Kidney (tissue), 14 donors: Measurements from ENCODE around the gene RNF186. TPM values are rescaled to one million over a fixed set of nuclear protein-coding genes. Genes with fewer than 3 reads are reported as not detected.
"Not testable (repeated sequence)": the region's sequence is repeated elsewhere in the genome, so short reads cannot be mapped to it uniquely, and the experiment has no call there.

Experiments
- DNase-seq, 5 donors: peaks; one replicate each; pipeline ENCODE4 v3.0.0-alpha.2; 2013 to 2020
- FAIRE-seq: peaks from 2 replicates; lab custom pipeline; 2012; peaks lifted over from hg19 to GRCh38; lab: Jason Lieb, UNC
- H3K27ac ChIP-seq, 2 donors: one replicate each; pipeline ENCODE4 v1.7.0; 2013; ENCODE audit warnings: low read depth in 2 of 2, low read length in 2 of 2, inconsistent platforms in 1 of 2
- H3K27me3 ChIP-seq: one replicate; pipeline ENCODE4 v1.7.1; 2013; ENCODE audit warnings: low read length, inconsistent platforms; ENCODE audit not compliant: control insufficient read depth, insufficient read depth
- H3K36me3 ChIP-seq, 3 donors: one replicate each; pipeline versions ENCODE4 v1.7.0 to v1.7.1; 2013; ENCODE audit warnings: low read length in 3 of 3, control low read depth in 1 of 3, inconsistent platforms in 1 of 3; ENCODE audit not compliant: insufficient read depth in 3 of 3, control insufficient read depth in 2 of 3
- H3K4me1 ChIP-seq, 3 donors: one replicate each; pipeline versions ENCODE4 v1.7.0 to v1.7.1; 2013; ENCODE audit warnings: low read length in 3 of 3, inconsistent platforms in 1 of 3, low read depth in 1 of 3; ENCODE audit not compliant: control insufficient read depth in 2 of 3, insufficient read depth in 2 of 3
- H3K4me3 ChIP-seq, 3 donors: one replicate each; pipeline versions ENCODE4 v1.7.0 to v1.8.1; 2013; ENCODE audit warnings: low read length in 3 of 3, control low read depth in 1 of 3, inconsistent platforms in 1 of 3
- H3K9ac ChIP-seq, 3 donors: one replicate each; pipeline versions ENCODE4 v1.7.0 to v1.7.1; 2013; ENCODE audit warnings: low read length in 3 of 3, control low read depth in 1 of 3, inconsistent platforms in 1 of 3
- H3K9me3 ChIP-seq, 3 donors: one replicate each; pipeline versions ENCODE4 v1.7.0 to v1.7.1; 2013; ENCODE audit warnings: low read length in 3 of 3, control low read depth in 1 of 3, inconsistent platforms in 1 of 3; ENCODE audit not compliant: control insufficient read depth in 2 of 3, insufficient read depth in 1 of 3
- intact Hi-C: fragments of 100-400 bp; cut with DNase I; formaldehyde crosslinking; loops from one replicate; pipeline ENCODE4 v1.11.1; 2022
- polyA plus RNA-seq: library from polyadenylated mRNA; stranded (reverse); fragments of 350-450 nt; fragmentation: Illumina TruSeq; extraction: RNeasy Lipid Tissue Mini Kit (QIAGEN cat#74804); gene quantifications from one replicate; pipeline ENCODE4 v1.2.3, GENCODE V29; 2014; ENCODE audit warnings: low read depth, low replicate concordance; ENCODE audit not compliant: insufficient read depth
- total RNA-seq: library from RNA; stranded (reverse); fragmentation: NEBNext Ultra II Directional; extraction: Animal tissue kit (Norgen Biotek cat#: 25700); gene quantifications from one replicate; pipeline ENCODE4 v1.2.1, GENCODE V29; 2021
- TF ChIP-seq, protein P1 (sequence below): IDR thresholded peaks from 3 replicates; pipeline ENCODE4 v1.5.1; 2012; ENCODE audit warnings: mild to moderate bottlenecking, moderate library complexity, borderline replicate concordance; ENCODE audit not compliant: insufficient read depth; ENCODE audit errors: extremely low read depth
- donor health status: control.
- donor health status: control.
- donor health status: control.
- donor health status: control.
- donor health status: control.
- donor health status: DM: yes; HTN: yes; CAD: no.
- donor health status: Normal renal cell carcinoma (clear cell type).

Gene RNF186
- total and polyA plus RNA-seq, 2 donors from 2014 or later = 2.7 to 111 TPM

DNA sequence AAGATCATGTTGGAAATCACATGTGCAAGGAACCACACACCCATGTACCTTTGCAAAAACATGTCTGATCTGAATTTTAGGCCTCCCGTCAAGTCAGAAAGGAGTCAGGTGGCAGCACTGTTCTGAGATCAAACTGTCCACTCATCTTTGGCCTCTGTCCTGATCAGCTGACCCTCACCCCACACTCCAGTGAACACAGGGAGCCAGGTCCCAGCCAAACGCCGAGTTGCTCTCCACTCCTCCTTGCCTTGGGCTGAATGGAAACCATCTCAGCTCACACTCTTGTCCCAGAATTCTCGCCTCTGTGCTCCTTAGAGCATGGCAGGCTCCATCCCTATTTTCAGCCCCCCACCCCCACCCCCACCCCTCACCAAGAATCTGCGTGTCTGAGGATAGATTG lies 4.6 kb upstream of the RNF186 start:
- no peak for FAIRE-seq

DNA sequence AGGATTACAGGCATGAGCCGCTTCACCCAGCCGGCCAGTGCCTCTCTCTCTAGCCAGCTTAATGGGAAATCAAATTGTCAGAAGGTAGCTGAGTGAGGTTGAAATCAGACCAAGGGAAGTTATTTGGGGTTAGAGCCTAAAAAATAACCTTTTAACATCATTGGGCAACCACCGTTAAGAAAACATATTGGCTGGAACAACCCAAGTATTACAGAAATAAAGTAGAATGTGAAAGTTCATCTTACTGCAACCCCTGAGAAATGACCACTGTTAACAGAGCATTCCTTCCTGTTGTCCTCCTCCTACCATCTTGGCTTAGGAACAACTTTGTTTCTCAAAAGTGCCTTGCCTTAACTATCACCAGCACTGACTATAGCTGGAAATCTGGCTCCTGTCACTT lies 3.2 kb upstream of the RNF186 start:
- no peak overlapping the region for H3K4me3 ChIP-seq
- TF ChIP-seq, protein P1, sequence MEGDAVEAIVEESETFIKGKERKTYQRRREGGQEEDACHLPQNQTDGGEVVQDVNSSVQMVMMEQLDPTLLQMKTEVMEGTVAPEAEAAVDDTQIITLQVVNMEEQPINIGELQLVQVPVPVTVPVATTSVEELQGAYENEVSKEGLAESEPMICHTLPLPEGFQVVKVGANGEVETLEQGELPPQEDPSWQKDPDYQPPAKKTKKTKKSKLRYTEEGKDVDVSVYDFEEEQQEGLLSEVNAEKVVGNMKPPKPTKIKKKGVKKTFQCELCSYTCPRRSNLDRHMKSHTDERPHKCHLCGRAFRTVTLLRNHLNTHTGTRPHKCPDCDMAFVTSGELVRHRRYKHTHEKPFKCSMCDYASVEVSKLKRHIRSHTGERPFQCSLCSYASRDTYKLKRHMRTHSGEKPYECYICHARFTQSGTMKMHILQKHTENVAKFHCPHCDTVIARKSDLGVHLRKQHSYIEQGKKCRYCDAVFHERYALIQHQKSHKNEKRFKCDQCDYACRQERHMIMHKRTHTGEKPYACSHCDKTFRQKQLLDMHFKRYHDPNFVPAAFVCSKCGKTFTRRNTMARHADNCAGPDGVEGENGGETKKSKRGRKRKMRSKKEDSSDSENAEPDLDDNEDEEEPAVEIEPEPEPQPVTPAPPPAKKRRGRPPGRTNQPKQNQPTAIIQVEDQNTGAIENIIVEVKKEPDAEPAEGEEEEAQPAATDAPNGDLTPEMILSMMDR = no peak
- no peak overlapping the region for H3K27ac ChIP-seq
- H3K9ac ChIP-seq = no peak overlapping the region
- H3K4me1 ChIP-seq = peaks cover 0 to 26% (median 12%) of the 10 kb centered on the region in 3 donors
- H3K9me3 ChIP-seq = no peaks in the 10 kb centered on the region
- FAIRE-seq (no peak), DNase-seq (no peak)
- intact Hi-C loops = no loop called here
- no peaks in the 10 kb centered on the region for H3K27me3 ChIP-seq
- no peaks in the 10 kb centered on the region for H3K36me3 ChIP-seq

More for the DNA sequence above, 4.6 kb upstream of the RNF186 start:
- Histone ChIP-seq H3K27me3 (no peaks in the 10 kb centered on the region), H3K27ac (no peak overlapping the region), H3K4me3 (no peak overlapping the region), H3K4me1 (peaks cover 0 to 27% (median 12%) of the 10 kb centered on the region in 3 donors), H3K9me3 (no peaks in the 10 kb centered on the region), H3K36me3 (no peaks in the 10 kb centered on the region), H3K9ac (no peak overlapping the region)
- DNase-seq = peak in 2 of 5 donors; percentile 29 to 56
- TF ChIP-seq, protein P1 = no peak
- intact Hi-C loops = no loop called here

DNA sequence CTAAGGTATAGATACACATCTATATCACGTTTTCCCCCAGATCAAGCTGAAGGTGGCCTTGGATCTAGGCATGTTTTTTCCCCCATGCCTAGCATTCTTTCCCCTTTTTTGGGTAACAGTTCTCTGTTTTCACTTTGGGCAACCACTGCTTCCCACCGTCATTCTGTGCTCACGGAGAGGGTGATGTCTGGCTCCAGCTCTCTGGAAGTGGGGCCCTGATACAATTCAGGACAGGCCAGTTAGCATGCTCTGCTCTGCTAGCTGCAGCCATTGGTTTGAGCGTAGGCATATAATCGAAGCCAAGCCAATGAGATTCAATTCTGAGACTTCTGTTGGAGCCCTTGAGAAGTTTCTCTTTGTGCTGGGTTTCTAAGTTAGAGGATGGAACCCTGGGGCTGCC lies 2.1 kb upstream of the RNF186 start:
- H3K4me1 ChIP-seq = peaks cover 0 to 20% (median 12%) of the 10 kb centered on the region in 3 donors
- H3K9me3 ChIP-seq = no peaks in the 10 kb centered on the region
- no peak overlapping the region for H3K9ac ChIP-seq
- no peak overlapping the region for H3K4me3 ChIP-seq
- peak overlapping the region in 1 of 2 donors; percentile 73 for H3K27ac ChIP-seq
- FAIRE-seq (no peak), DNase-seq (no peak)
- intact Hi-C loops = no loop called here
- H3K27me3 ChIP-seq = no peaks in the 10 kb centered on the region
- TF ChIP-seq, protein P1 = no peak
- no peaks in the 10 kb centered on the region for H3K36me3 ChIP-seq

DNA sequence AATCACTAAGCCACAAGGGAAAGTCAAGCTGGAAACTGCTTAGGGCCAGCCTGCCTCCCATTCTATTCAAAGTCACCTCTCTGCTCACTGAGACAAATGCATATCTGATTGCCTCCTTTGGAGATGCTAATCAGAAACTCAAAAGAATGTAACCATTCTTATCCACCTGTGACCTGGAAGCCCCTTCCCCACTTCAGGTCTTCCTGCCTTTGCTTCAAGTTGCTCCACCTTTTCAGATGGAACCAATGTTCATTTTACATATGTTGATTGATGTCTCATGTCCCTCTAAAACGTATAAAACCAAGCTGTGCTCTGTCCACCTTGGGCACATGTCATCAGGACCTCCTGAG lies 1.6 kb upstream of the RNF186 start:
- intact Hi-C loops, H3K4me3 ChIP-seq, H3K9ac ChIP-seq, H3K27me3 ChIP-seq, H3K36me3 ChIP-seq, FAIRE-seq, DNase-seq, H3K9me3 ChIP-seq: not testable (repeated sequence)
- Histone ChIP-seq H3K4me1 (peaks cover 0 to 20% (median 10%) of the 10 kb centered on the region in 3 donors), H3K27ac (peak overlapping the region; percentile 73 to 86)
